Activated naive CD4-positive, alpha-beta T cell (primary cell): ENCODE data around the gene REC8.
"Not testable (repeated sequence)": the region's sequence is repeated elsewhere in the genome, so short reads cannot be mapped to it uniquely, and the experiment has no call there.

Experiments used
- DNase-seq, 4 experiments: peaks; one replicate each; lab custom pipeline; 2025; lab: John Stamatoyannopoulos, UW

Gene REC8

DNA sequence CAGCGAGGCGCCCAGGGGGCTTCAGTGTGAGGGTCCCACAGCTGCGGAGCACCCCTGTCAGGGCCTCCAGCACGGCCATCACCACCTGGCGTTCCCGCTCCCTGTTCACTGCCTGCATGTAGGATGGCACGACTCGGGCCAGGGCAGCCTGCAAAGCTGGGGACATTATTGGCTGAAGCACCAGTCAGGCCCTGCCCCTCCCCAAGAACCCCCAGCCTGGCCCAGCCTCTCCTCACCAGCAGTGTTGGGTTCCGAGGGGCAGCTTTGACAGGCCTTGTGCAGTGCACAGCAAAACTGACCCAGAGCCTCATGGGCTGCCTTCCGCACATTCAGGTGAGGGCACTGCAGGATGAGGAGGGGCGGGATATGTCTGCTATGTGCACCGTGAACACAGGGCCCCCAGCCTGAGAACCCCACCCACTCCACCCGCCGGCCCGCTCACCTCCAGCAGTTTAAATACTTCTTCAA lies 11.2 kb downstream of the REC8 start:
- DNase-seq = no peak

DNA sequence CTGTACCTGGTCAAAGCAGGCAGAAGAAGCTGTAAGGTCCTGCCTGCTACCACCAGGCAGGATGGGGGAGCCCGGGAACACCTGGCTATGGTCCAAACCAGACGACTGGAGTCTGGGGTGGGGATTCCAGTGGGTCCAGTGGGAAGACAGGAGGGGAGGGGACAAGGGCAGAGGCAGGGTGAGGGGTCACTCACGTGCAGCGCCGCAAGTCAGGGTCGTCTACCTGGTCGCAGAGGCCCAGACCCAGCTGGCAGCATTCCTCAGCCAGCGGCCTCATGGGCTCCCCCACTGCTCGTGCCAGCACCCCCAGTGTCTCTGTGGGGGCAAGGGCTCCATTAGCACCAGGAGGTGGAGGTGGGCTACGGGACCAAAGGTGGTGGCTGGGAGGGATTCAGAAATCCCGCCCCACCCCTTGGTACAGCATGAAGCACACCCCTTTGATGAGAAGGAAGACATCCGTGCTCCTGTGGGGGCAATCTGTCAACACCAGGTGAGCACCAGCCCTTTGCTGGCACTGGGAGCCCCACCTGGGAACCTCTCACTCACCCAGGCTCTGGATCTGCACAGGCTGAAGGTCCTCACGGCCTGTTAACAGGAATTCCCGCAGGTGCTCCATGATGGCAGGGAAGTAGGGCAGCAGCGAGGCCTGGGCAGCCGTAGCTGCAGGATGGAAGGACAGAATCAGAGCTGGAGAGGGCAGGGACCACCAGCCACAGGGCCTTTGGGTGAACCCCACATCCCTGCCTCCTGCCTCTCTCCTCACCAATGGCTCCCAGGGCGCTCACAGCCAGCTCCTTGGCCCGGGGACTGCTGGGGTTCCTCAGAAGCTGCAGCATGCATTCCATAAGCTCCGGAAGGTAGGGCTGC lies 12.5 kb downstream of the REC8 start:
- DNase-seq = no peak

DNA sequence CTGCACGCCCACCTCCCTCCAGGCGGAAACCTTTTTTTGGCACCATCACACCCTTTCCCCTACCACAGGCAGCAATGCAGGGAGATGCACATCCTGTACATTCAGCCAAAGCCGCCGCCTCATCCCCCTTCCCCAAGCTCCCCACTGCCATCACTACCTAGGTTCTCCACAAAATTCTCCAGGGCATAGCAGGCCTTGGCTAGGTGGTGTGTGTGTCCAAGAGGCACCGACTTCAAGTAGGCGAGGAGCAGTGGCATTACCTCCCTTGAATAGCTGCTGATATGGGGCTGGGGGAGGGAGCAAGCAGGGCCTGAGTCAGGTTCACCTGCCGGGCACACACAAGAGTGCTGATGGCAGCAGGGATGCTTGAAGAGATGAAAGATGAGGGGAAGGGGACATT lies 13.1 kb downstream of the REC8 start:
- no peak for DNase-seq

DNA sequence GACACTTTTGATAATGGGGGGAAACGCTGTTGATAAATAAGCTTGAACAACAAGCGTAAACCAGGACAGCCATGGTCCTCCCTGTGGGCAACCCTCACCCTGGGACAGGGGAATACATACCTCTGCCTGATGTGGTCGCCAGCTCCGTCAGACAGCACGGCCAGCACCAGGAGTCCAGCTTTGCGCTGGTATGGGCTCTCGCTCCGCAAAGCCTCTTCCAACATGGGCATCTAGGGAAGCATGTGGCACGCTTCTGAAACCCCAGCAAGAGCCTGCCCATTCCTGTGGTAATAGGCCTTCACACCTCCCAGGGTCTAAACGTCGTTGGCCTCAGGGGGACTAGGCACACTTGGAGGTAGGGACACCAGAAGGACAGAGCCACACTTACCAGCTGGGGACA lies 13.9 kb downstream of the REC8 start:
- DNase-seq = no peak

DNA sequence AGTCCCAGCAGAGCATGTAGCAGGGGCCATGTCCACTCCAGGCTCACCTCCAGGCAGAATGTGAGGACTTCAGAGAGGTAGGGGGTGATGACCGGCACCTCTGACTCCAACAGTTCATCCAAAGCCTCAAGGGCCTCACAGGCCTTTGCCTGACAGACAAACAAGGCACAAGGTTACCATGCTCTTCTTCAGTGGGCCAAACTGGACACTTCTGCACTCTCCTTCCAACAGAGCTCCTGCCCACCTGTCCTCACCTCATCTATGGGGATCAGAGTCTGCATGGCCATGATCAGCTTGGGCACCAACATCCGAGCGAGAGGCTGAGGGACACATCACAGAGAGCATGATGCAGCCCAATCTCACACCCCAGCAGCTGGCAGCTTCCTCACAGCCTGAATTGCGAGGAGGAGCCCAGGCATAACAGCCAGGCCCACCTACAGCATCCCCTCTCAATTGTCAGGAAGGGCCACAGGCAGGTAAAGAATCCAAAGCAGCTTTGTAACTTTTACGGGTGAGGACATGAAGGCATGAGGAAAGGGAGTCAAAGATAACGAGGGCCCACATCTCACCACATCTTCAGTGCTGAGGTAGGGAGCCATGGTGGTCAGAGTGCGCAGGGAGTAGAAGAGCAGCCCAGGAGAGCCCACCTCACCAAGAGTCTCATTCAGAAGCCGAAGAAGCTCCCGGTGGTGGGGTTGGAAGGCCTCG lies 15.1 kb downstream of the REC8 start:
- DNase-seq = no peak

DNA sequence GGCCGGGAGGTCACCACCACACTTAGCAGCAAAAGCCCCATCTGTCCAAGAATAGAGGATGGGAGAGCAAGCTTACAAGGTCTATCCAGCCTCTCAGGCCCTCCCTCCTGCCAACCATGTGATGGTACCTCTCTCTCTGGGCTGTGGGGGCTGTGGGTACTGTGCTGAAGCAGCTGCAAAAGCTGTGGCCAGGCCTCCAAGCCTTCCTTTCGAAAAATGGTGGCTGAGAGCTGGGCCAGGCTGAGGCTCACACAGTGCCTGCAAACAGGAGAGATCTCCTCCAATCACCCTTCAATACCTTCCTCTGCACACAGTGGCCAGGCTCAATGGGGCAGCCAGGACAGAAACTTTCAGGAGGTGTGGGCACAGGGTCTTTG lies 15.6 kb downstream of the REC8 start:
- no peak for DNase-seq

DNA sequence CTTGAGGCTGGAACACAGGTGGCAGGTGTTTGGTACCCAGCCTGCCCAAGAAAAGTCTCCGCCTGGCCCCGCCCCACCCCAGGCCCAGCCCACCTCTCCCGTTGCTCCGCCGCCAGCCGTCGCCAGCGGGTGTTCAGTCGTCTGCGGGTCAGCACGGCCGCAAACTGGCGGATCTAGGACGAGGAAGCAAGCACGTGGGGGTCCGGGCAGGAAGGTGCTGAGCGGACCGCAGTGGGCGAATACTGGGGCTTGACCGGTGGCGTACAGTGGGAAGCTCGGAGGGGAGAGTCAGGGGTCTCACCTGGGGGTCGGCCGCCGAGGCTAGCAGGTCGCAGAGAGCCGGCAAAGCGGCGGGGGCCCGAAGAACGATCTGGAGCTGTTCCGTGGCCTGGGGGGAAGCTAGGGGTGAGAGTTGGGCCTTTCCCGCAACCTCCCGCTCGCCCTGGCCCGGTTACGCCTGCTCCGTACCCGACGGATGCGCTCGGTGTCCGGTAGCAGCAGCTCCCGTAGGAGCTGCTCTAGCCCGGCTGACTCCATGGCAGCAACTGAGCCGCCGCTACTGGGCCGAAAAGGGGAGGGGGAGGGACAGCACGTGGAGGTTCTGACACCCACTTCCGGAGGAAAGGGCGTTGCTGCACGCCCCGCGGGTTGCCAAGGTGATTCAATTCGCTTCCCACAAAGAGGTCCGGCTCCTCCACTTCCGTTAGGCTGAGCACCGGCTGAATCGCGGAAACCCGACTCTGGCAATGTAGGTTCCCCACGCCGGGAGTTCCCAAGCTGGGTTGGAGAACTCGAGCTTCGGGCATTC lies 16.6 kb downstream of the REC8 start, which contains the start of gene IPO4:
TSS of gene IPO4 (minus strand) at position 566 of the 808 bp plus-strand sequence. CDS start at position 537, 29 bp downstream.
- peak; percentile 83 to 90 (median 88) for DNase-seq

DNA sequence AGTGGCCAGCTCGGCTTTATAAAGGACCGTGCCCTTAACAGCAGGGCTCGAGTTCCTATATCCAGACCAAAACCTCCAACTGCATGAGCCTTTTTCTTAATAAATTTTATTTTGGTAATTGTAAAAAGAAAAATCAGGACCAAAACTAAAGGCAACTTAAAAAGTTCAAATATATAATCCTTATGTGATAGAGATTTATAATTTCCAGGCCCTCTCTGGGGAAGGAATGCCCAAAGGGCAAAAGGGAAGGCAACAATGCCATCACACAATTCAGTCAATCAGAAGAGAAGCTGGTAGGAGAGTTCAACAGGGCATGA lies 17.1 kb downstream of the REC8 start:
- DNase-seq = no peak

DNA sequence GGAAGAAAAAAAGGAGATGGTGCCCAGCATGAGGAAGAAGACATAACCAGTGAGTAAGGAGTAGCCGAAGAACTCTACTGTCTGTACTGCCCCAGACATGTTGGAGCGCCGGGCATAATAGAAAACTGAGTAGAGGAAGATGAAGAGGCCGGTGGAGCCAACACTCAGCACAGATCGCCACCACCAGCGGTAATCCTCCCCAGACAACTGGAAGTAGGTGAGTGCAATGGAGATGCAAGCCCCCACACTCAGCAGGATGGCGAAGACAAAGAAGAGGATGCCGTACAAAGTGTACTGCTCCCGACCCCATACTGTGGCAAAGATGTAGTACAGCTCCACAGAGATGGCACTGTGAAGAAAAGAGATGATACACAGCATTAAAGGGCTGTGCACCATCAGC lies 17.6 kb downstream of the REC8 start:
- no peak for DNase-seq

DNA sequence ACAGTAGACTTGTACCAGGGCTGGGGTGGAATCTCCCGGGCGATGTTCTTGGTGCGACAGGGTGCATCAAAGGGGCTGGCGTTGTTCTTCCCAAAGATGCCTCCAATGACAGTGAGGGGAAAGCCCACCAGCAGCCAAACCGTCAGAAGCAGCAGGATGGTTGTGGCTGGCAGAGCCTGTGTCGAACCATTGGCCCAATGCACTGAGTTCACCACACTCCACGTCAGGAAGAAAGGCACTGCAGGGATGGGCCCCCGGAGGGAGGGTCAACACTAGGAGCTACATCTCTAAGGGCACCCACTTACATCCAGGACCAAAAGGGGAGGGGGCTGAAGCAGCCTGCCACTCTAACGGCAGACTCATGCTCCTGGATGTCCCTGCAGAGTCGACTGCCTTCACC lies 18.5 kb downstream of the REC8 start:
- DNase-seq = no peak

DNA sequence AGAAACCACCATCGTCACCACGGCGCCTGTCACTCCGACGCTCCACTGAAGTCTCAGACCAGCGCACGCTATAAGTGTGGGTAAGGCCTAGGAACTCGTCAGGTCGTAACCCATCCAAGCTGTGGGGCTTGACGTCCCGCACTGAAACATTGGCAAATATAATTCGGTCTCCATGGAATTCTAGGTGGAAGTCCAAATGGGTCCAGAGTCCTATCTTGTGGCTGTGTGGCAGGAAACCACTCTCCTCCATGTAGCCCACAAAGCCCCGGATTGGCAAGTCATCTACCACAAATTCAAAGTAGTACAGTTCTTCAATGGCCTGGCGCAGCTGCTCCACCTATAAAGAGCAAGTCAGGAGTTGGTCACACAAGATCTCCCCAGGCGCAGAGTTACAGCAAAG lies 21.1 kb downstream of the REC8 start:
- no peak for DNase-seq

DNA sequence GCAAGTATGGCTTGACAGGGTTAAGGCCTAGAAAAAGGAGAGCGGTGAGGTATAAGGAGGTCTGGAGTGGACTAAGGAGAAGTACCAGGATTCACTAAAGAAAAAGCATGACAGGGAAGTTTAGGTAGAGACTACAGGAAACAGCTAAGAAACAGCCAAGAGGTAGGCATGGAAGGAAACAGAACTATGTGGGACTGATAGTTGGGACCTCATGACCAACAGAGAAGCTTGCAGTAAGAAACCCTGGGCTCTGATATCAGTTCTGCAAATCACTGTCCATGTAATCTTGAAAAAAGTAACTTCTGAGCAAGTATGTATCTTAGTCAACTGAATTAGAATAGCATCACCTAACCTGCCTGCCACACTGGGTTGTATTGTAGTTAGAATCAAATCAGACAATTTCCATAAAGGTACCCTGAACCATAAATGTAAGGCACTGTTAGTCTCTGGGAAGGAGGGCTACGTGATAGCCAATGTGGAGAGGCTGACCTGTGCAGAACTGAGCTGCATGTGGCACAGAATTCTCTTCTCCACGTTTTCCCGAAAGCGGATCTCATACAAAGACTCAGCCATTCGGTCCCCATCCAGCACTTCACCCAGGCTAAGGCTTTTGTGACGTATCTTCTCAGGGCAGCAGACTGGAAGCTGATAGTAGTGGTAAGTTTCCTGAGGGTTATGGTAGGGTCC lies 22.4 kb downstream of the REC8 start:
- DNase-seq = no peak

DNA sequence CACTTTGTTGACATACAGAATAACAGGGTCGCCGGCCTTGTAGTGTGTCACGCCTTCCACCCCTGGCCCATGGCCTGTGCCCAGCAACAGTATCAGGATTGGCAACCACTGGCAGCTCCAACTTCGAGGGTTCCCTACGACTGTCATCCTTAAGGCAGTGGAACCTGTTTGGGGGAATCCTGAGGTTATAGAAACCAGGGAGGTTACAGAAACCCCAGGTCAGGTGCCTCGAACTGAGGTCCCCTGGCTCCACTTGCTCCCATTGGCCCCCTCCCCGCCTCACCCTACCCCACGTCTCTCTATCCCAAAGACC lies 22.9 kb downstream of the REC8 start:
- DNase-seq = no peak

DNA sequence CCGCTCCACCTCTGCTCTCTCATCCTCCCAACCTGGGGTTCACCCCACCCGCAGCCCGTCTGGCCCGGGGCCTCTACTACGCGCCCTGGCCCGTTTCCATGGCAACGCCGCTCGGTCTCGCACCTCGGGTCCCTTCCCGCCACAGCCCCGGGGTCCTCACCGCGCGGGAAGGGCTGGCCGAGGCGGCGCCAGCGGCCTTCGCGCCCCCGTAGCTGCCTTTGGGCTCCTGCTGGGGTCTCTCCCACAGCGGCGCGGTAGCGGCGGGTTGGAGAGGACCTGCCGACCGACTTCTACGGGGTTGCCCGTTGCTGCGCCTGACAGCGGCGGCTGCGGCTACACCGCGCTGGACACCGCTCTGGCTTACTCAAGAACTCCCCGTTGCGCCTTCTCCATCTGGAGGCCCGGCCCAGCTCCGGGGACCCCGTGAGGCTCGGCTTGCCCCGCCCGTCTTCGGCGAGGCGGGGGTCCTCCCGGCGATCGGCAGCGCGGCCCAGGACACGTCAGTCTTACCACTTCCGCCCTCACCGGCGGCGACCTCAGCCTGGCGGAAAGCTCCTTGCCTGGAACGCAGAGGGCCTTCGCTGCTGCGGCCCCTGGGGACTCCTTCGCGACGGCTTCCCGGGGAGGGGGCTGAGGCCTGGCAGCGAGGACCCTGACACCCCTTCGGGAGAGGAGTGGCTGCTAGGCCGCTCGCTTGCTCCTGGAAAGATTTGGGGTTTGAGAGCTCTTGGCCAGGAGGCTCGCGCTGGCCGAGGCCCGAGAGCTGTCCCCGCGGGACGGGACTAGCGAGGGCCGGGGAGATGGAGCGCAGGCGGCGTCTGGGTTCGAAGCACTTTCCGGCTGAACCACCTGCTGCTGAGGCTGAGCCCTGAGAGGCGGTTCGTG lies 23.5 kb downstream of the REC8 start, which contains the start of gene TM9SF1:
TSS of gene TM9SF1 (minus strand) at position 256 of the 885 bp plus-strand sequence. CDS start 422 bp downstream, outside the sequence.
- peak; percentile 73 to 84 (median 80) for DNase-seq

DNA sequence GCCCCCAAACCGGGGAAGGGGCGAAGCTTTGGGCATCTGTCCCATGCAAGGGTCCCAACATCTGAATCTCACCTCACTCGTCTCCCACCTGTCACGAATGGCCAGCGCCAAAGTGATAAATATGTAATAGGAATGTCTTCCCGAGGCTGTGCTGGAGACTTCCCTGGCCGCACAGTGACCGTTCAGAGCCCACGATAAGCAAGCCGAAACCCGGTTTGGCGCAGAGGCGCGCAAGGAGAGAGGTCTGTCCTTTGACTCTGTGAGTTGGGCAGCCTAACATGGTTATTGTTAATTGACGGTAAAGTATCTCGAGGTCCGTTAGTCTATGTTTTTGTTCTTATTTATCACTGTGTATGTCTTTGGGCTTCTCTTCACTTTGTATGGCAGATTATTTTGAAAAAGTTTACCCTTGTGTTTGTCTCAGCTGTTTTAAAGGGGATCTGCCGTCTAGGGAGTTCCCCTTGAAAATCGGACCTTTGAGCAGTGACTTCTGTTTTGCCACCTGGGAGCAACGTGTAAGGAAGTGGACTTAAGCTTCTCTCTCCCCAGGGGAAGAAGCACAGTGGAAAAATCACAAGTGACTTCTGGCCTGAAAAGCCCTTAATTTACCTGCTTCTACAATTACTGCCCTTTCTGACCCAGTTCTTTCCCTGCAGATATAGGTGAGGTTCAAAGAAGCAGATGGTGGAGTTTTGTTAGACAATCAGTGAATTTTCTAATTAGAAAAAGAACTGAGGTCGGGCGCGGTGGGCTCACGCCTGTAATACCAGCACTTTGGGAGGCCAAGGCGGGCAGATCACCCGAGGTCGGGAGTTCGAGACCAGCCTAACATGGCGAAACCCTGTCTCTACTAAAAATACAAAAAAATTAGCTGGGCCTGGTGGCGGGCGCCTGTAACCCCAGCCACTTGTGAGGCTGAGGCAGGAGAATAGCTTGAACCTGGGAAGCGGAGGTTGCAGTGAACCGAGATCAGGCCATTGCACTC lies 24.5 kb downstream of the REC8 start:
- no peak for DNase-seq

DNA sequence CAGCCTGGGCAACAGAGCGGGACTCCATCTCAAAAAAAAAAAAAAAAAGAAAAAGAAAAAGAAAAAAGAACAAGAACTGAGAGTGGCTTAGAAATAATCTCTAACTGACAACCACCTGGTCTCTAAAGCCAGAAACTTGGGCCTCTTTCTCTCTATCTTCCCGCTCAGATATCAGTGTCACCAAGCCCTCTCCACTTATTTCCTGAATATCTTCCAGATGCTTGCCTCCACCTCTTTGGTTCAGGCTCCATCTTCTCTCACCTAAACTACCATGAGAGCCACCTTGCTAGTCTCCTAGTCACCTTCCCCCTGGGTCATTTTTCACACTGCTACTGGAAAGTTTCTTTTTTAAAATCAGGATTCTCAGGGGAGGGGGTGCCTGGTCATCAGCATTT lies 25.2 kb downstream of the REC8 start:
- DNase-seq = no peak

DNA sequence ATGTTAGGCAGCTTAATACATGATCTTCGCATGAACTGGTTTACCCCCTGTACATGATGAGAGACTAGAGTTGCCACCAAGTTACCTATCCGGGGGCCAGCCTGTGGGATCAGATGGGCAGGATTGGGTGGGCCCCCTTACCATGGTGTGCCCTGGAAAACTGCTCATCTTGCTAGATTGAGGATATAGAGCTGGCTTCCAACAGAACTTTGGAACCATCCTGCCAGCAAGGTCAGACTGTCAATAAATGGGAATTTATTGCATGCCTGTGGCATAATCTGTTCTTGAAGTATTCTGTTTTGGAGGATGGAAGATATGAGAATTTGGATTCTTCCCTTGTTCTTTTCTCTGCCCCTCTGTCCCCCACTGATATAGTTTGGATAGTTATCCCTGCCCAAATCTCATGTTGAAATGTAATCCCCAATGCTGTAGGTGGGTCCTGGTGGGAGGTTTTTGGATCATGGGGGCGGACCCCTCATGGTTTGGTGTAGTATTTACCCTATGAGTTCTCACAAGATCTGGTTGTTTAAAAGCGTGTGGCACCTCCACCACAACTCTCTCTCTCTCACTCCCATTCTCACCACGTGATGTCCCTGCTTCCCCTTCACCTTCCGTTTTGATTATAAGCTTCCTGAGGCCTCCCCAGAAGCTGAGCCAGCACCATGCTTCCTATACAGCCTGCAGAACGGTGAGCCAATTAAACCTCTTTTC lies 27.1 kb downstream of the REC8 start:
- DNase-seq = no peak

DNA sequence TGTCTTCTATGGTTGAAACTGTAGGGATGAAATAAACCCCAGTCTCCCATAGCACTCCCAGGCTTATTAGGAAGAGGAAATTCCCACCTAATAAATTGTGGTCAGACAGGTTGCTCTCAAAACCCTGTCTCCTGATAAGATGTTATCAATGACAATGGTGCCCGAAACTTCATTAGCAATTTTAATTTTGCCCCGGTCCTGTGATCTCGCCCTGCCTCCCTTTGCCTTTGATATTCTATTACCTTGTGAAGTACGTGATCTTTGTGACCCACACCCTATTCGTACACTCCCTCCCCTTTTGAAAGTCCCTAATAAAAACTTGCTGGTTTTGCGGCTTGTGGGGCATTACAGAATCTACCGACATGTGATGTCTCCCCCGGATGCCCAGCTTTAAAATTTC lies 30.7 kb downstream of the REC8 start:
- DNase-seq = not testable (repeated sequence)

DNA sequence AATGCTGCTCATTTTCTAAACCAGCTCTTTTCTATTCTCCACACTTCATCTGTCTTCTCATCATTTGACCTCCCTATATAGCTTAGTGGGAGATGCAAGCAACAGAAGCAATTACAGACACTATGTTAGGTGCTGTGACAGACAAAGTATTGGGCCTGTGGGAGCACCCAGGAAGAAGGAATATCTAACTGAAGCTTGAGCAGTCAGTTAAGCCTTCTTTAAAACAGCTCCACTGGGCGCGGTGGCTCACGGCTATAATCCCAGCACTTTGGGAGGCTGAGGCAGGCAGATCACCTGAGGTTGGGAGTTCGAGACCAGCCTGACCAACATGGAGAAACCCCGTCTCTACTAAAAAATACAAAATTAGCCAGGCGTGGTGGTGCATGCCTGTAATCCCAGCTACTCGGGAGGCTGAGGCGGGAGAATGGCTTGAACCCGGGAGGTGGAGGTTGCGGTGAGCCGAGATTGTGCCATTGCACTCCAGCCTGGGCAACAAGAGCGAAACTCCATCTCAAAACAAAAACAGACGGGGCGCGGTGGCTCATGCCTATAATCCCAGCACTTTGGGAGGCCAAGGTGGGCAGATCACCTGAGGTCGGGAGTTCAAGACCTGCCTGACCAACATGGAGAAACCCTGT lies 31.5 kb downstream of the REC8 start:
- DNase-seq = not testable (repeated sequence)
